HG03045 (cell line): ENCODE results near the gene NRXN3.

Source experiments
- ATAC-seq: cut with Tn5 transposase; IDR thresholded peaks from one replicate; pipeline ENCODE4 v1.9.1; 2021; ENCODE audit warnings: mild to moderate bottlenecking, moderate library complexity; ENCODE audit not compliant: unreplicated experiment

Gene NRXN3

GRCh38 chr14:78240567-78240966 is 70.4 kb downstream of the NRXN3 start:
- ATAC-seq, result no peak

GRCh38 chr14:78242086-78242485 is 71.9 kb downstream of the NRXN3 start:
- ATAC-seq, result no peak

- no peak for ATAC-seq
Measured at GRCh38 chr14:78243187-78243586, 73.0 kb downstream of the NRXN3 start.

- ATAC-seq, result no peak
Measured at GRCh38 chr14:78245238-78245637, 75.1 kb downstream of the NRXN3 start.

GRCh38 chr14:78248501-78249090 is 78.4 kb downstream of the NRXN3 start:
- no peak for ATAC-seq

GRCh38 chr14:78251308-78251707 is 81.1 kb downstream of the NRXN3 start:
- no peak for ATAC-seq

DNA sequence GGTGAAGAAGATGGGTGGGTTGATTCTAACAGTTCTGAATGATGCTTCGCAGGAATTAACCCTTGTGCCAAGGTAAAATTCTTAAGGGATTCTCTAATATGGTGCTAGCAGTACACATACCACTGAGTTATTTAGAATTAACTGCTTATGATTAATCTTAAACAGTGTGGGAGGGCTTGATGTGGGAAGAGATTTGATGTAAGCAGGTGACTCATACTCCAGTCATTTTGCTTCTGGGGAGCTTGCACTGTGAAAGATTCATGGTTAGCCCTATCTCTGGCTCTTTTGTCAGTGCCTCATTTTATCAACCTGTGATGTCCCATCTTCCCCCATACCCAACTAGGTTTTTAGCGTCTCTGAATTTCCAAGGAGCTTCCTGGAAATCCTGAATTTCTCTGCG is 83.8 kb downstream of the NRXN3 start:
- no peak for ATAC-seq

- ATAC-seq, result no peak
Measured at GRCh38 chr14:78254911-78255461, 84.8 kb downstream of the NRXN3 start.

GRCh38 chr14:78259831-78260230 is 89.7 kb downstream of the NRXN3 start:
- no peak for ATAC-seq

DNA sequence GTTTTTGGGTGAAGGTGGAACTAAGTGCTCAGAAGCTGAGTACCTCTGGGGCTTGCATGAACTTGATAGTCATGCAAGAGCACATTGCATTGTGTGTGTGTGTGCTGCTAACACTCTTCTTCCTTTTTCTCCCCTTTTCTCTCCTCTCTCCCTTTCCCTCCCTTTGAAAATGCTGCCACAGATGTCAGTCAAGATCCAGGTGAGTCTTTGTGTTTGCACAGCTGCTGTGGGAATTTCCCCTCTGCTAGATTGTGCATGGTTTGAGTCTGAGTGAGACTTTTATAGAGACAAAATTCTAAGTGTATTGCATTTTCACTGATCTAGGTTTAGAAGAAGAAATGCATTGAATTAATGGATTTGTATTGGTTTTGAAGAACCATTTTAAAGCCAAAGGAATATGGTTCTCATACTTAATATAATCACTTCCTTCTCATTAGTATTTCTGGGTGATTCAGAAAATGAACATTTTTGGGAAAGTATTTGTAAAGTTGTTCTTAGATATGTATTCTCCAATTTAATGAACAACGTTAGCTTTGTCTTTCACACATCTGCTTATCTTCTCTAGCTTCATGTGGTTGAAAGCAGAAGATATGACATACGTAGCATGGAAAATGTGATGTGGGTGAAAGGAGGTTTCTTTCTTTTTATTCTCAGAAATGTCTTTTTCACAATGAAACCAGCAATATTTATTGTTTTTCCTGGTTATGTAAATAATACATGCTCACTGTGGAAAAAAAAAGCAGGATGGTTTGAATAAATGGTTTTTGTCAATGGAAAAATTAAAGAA is 108.5 kb downstream of the NRXN3 start:
- no peak for ATAC-seq

DNA sequence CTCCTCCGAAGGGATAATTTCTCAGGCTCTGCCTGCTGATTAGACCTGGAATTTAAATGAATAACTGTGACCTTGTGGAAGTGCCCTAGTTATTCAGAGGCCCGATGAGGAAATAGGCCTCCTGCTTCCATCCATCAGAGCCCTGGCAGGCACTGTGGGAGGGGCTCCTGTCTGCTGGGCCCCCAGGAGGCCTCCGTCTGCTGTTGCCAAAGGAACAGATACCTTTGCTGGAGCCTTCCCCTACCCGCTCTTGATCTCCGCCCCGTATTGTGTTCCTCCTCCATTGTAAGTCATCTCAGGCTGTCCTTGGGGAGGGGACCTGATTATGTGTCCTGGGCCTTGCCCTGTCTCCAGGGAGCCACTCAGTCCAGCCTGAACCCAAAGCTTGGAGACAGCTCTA is 112.3 kb downstream of the NRXN3 start:
- no peak for ATAC-seq

- ATAC-seq, result no peak
Measured at GRCh38 chr14:78286210-78286609, 116.0 kb downstream of the NRXN3 start.

DNA sequence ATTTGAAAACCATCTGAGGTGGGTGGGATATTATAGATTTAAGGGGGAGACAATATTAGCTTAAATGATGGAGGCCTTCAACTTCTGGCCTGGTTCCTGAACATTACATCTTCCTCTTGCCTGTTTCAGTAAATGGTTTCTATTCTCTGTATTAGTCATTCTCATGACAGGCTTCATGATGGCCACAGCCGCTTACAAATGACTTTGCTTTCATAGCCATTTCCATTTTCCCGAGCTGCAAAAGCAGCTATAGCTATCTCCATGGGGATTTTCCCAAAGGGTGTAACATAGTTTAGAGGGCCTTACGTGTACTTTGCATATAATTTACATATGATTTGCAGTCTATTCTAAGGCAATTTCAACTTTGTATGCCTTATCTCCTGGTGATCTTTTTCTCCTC is 121.8 kb downstream of the NRXN3 start:
- ATAC-seq, result no peak

DNA sequence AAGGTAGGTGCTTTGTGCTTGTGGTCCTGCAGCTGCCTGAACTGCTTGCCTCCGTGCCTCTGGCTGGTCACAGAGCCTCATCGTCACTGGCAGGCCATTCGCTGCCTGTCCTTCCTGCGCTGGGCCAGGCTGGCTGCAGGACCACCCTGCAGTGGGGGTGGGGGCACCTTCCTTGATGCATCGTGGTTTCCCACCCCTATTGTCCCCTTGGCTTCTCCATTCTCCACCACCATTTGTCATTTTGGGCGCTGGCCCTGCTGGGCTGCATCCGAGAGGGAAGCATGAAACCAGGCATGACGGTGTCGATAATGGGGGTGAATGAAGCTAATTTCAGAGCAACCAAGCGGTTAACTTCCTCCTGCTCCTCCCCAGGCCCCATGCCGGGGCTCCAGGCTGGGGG is 127.7 kb downstream of the NRXN3 start:
- no peak for ATAC-seq

DNA sequence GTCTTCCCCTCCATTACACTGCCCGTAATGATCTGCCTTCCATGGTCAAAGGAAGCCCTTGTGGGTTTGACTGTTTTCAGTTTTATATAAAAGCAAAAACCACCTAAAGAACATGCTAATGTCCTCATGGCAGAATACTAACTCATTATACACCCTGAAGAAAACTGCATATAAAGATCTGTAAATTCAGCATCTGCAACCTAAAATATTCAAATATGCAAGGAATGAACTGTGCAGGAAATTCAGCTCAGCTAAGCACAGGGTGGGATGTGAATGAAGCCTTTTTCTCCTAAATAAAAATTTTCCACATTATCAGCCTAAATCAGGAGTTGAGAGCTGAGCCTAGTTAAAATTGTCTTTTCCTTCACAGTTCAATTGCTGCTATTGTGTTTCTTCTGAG is 128.1 kb downstream of the NRXN3 start:
- no peak for ATAC-seq

GRCh38 chr14:78302841-78303240 is 132.7 kb downstream of the NRXN3 start:
- ATAC-seq, result no peak

GRCh38 chr14:78307671-78308070 is 137.5 kb downstream of the NRXN3 start:
- ATAC-seq, result no peak

- no peak for ATAC-seq
Measured at GRCh38 chr14:78308079-78308478, 137.9 kb downstream of the NRXN3 start.

GRCh38 chr14:78310272-78310671 is 140.1 kb downstream of the NRXN3 start:
- ATAC-seq, result no peak

- no peak for ATAC-seq
Measured at GRCh38 chr14:78313499-78313898, 143.3 kb downstream of the NRXN3 start.

GRCh38 chr14:78314484-78314883 is 144.3 kb downstream of the NRXN3 start:
- ATAC-seq, result no peak

DNA sequence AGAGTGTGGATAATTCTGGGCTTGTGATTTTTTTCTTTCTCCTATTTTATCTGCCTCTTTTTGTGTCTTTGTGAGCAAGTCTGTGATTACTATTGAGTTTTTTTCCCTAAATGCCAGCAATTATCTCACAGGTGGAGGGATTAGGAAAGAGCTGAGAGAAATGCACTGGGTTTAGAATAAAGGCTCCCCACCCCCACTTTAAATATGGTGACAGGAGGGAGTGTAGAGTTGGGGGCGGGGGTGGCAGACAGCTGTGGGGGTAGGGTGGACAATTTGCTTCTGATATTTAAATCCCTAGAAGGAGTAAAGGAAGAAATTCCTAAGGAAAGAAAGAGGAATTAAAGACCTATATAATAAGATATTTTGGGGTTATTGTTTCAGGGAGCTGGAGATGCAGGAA is 145.9 kb downstream of the NRXN3 start:
- ATAC-seq, result no peak
